ENCODE data around the gene PRR23C.
"Not testable (repeated sequence)": the region's sequence is repeated elsewhere in the genome, so short reads cannot be mapped to it uniquely, and the experiment has no call there.

Gene PRR23C

DNA sequence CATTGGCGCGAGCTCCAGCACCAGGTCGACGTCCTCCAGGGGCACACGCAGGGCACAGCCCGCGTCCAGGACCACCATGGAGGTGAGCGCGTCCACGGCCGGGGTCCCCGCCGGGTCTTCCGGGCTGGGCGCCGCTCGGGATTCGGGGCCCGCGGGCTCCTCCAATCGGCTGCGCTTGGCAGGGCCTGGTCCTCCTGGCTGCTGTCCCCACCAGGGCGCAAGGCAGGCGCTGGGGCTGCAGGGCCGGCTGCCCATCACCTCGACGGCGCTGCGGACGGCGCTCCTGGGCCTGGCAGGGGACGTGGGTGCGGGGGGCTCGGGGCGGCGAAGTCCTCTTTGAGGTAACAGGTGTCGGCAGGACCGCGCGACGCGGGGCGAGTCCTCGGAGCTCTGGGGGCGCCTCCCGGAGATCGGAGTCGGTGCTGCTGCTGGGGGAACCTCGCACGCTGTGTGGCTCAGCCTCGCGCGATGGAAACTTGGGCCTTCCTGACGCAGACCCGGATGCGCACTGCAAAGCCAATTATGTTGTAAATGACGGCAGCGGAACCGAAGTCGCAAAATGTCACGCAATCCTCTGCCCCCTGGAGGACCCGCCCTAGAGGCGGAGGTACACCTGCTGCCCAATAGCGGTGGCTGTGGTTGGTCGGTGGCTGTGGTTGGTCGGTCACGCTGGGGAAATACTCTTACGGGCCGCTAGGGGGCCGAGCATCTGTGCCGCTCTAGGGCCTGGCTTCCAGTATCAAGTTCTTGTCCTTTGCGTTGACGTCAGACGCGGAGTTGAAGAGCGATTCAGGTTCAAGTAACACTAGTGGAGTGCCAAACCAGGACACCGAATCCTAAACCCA is at the start of gene PRR23C:
PRR23C (minus strand) TSS at position 527 of the 845 bp plus-strand sequence; CDS start at position 255, 272 bp downstream.
- DNase-seq = no peak

DNA sequence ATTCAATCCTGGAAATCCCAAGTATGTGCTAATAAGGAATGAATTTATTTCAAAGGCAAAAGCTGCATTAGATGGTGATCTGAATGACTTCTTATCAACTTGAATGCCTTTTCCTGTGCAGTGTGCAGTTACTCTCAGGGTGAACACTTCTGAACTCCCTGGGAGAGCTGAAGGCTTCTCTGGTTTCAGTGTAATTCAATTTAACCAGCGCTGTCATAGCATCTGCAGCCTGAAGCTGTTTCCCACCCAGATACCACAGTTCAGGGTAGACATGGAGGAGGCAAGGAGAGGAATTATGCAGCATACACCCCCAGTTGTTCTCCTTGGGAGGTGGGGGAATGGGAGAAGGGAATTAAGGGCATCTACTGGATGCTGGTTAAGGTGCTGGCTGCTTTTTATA is 49.1 kb upstream of the PRR23C start:
- DNase-seq = no peak

DNA sequence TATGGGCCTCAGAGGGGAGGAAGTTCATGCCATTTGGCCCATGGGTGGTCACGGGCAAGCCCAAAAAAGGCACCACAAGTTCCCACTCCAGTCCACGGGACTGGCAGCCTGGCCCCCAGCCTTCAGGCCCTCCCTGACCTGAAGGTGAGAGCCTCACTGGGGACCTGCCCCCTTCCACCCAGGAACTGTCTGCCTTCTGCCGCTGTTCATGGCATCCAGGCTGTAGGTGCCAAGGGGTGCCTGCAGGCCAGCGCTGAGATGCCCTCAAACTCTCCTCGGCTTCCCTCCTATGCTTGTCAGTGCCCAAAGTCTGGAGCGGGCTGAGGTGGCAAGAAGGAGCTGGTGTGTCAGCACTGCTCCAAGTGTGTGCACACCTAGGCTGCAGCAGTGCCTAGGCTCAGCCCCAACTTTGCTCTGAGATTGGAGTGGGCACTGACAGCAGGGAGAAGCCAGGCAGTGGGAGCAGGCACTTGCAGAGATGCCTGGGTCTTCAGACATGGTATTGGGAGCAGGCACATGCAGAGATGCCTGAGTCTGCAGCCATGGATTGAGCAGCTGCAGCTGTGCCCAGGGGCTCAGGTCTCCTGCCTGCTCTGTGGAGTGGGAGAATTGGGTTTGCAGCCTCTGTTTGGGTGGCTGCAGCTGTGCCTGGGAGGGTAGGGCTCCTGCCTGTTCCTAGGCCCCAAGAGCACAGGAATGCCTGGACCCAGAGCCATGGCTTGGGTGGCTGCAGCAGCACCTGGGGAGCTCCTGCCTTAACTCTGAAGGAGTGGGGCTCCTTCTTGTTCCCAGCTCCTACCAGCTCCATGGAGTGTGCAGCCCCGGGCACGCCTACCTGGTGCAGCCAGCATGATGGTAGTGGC is 44.0 kb upstream of the PRR23C start:
- no peak for DNase-seq

DNA sequence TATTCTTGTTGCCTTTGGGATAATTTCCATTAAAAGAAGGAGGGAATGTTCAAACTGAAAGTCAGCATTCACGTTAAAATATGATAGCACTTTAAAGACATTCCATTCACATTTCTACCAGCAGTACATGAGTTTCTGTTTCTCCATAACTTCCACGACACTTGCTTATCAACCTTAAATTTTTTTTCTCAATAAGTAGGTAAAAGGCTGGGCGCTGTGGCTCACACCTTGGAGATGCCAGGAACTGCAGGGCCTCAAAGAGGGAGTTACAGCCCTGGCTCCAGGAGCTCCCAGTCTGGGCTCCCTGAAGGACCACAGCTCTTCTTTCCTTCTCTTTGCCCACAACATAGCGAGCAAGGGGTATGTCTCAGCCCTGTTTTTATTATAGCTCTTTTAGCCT is 42.9 kb upstream of the PRR23C start:
- no peak for DNase-seq

DNA sequence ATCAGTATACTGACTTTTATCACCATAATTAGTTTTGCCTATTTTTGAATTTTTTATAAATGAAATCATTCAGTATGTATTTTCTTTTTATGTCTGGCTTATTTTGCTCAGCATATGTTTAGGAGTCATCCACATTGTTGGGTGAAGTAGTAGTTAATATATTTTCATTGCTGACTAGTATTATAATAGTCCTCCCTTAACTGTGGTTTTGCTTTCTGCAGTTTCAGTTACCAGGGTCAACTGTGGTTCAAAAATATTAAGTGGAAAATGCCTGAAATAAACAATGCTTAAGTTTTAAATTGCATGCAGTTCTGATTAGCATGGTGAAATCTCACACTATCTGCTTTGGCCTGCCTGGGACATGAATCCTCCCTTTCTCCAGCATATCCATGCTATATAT is 39.5 kb upstream of the PRR23C start:
- no peak for DNase-seq

DNA sequence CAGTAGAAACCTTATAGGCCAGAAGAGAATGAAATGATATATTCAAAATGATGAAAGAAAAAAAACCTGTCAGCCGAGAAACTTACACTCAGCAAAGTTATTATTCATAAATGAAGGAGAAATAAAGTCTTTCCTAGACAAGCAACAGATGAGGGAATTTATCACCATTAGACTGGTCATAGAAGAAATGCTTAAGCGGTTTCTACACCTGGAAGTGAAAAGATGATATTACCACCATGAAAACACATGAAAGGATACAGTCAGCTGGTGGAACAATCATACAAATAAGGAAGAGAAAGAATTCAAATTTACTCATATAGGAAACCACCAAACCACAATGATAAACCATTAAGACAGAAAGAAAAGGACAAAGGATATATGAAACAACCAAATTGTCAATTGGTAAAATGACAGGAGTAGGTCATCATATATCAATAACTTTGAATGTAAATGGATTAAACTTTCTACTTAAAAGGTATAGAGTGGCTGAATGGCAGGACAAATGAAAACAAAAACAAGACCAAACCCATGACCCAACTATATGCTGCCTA is 29.9 kb upstream of the PRR23C start:
- no peak for DNase-seq

DNA sequence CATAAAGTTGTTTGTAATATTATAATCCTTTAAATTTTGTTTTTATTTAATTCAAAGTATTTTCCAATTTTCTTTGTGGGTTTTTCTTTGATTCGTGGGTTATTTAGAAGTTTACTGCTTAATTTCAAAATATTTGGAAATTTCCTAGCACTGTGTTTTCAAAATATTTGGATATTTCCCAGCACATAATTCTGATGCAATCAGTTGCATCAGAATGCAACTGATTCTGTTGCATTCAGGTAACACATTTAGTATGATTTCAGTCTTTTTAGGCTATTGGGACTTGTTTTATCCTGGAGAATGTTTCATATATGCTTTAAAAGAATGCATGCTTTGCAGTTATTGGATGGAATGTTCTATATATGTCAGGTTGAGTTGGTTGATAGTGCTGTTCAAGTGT is 18.2 kb upstream of the PRR23C start:
- DNase-seq = no peak

DNA sequence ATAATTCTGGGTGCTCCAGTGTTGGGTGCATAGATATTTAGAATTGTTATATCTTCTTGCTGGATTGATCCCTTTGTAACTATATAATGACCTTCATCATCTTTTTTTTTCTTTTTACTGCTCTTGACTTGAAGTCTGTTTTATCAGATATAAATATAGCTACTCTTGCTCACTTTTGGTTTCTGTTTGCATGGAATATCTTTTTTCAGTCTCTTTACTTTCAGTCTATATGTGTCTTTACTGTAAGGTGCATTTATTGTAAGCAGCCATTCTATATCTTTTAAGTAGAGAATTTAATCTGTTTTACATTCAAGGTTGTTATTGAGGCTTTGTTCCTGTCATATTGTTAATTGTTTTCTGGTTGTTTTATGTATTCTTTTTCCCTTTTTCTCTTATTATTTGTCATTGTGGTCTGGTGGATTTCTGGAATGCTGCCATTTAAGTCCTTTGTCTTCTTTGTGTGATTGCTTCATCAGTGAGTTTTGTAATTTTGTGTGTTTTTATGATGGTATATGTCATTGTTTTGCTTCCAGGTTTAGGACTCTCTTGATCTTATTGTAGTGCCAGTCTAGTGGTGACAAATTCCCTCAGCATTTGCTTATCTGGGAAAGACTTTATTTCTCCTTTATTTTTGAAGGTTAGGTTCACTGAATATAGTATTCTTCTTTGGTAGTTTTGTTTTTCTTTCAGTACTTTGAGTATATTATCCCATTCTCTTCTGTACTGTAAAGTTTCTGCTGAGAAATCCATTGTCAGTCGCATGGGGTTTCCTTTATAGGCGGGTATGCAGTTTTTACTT is 8.3 kb upstream of the PRR23C start:
- no peak for DNase-seq

DNA sequence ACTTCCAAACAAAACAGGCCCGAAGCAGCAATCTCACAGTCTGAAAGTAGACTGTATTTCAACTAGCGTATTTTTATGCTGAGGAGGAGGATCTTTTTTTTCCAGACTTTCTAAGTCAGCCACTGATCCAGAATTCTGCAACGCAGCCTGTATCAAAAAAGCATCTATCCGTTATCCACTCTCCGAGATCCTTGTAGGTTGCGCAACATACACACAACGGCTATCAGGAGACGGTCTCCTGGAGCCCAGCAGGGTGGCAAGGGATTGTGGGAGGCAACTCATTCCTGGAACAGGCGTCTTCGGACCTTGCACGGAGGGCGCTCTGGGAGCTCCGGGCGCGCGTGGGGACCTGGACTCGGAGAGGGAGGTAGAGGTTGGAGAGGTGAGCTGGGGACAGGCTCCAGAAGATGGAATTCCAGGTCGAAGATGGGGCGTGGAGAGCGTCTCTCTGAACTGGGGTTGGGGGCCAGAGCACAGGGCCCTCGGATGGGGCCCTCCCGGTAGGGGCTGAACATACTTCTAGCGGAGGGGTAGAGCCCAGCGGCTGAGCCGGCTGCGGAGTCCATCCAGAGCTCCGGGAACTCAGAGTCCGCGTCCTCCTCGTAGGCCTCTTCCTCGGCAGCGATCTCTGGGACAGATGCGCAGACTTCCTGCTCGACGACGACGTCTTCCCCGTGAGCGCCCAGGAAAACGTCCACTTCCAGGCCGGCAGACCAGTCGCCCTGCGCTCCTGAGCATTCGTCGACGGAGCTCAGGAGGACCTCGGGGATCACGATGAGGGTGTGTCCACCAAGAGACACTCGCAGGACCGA is 932 bp downstream of the PRR23C start:
- no peak for DNase-seq

DNA sequence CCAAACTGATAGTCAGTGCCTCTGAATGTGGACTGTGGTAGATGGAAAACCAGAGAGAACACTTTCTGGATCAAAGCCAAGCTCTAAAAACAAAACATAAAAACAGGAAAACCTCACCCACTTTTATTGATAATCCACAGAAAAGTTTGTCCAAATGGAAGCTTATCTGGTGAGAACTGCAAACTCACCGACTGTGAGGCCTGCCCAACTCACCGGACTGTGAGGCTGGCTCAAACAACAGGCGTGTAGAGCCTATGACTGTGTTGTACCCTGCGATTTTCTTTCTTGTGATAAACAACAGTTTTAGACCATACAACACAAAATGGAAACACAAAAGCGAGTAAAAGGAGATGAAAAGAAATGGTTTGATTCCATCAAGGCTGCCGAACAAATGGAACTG is 7.2 kb downstream of the PRR23C start:
- no peak for DNase-seq

DNA sequence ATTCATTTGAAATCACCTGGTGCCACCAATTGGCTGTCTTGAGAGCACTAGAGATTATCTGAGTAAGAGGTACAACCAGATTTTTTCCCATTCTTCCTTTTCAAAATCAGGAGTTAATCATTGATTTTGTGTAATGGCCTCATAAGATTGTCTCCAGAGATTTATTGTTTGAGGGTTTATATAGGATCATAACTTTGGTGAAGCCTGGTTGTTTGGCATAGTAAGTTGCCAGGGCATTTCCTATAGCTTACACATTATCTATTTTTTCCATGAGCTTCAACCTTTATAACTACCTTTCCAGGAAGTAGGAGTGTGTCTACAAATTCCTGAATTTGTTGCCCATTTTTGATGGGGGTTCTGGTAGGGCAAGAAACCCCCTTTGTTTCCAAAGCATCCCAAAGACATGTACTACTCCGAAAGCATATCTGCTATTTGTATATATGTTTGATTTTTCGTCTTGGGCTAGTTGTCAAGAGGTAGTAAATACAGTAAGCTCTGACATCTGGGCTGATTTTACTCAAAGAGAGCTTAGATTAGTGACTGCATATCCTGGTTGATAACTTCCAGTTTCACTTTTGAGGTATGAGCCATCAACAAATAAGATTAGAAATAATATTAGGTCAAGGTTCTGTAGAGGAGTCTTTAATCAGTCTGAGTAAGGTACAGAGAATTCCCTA is 12.2 kb downstream of the PRR23C start:
- no peak for DNase-seq

DNA sequence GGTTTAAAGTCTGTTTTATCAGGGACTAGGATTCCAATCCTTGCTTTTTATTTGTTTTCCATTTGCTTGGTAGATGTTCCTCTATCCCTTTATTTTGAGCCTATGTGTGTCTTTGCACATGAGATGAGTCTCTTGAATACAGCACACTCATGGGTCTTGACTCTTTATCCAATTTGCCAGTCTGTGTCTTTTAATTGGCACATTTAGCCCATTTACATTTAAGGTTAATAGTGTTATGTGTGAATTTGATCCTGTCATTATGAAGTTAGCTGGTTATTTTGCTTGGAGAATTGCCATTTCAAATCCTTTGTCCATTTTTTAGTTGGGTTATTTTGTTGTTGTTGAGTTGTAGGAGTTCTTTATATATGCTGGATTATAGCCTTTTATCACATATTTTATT is 14.1 kb downstream of the PRR23C start:
- DNase-seq = not testable (repeated sequence)

DNA sequence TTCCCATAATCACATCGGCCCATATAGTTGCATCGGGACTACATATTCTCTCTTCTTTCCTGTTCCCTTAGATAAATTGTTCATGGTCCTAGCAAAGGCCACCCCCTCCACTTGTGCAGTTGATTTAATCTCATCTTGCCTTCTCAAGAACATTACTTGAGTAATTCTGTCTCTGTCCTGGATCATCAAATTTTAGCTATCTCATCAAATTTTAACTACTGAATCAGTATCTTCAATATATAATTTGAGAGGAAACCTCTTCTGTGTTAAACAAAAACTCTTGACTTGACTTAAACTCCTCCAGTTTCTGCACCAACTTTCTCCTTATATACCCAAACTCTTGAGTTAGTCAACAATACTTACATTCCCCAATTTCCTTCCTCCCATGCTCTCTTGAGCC is 19.7 kb downstream of the PRR23C start:
- DNase-seq = no peak

DNA sequence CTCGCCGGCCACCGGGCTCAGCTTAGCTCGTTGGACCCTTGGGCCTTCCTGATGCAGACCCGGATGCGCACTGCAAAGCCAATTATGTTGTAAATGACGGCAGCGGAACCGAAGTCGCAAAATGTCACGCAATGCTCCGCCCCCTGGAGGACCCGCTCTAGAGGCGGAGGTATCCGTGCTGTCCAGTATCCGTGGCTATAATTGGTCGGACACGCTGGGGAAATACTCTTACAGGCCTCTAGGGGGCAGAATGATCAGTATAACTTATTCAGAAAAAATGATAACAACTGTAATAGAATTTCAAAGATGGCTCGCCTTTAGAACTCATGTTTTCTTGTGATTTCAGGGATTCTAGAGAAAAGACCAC is 23.8 kb downstream of the PRR23C start, which contains the start of gene PRR23B:
PRR23B (minus strand) TSS at position 59 of the 367 bp plus-strand sequence. CDS start 265 bp downstream, outside the sequence.
- peak; percentile 12 for DNase-seq

DNA sequence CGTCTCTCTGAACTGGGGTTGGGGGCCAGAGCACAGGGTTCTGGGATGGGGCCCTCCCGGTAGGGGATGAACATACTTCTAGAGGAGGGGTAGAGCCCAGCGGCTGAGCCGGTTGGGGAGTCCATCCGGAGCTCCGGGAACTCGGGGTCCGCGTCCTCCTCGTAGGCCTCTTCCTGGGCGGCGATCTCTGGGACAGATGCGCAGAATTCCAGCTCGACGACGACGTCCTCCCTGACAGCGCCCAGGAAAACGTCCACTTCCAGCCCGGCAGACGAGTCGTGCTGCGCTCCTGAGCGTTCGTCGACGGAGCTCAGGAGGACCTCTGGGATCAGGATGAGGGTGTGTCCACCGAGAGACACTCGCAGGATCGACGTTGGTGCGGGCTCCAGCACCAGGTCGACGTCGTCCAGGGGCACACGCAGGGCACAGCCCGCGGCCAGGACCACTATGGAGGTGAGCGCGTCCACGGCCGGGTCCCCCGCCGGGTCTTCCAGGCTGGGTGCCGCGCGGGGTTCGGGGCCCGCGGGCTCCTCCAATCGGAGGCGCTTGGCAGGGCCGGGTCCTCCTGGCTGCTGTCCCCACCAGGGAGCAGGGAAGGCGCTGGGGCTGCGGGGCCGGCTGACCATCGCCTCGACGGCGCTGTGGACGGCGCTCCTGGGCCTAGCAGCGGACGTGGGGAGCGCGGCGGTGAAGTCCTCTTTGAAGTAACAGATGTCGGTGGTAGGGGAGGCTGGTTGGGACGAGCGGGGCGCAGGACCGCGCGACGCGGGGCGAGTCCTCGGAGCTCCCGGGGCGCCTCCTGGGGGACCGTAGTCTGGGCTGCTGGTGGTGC is 24.4 kb downstream of the PRR23C start:
- DNase-seq = no peak

DNA sequence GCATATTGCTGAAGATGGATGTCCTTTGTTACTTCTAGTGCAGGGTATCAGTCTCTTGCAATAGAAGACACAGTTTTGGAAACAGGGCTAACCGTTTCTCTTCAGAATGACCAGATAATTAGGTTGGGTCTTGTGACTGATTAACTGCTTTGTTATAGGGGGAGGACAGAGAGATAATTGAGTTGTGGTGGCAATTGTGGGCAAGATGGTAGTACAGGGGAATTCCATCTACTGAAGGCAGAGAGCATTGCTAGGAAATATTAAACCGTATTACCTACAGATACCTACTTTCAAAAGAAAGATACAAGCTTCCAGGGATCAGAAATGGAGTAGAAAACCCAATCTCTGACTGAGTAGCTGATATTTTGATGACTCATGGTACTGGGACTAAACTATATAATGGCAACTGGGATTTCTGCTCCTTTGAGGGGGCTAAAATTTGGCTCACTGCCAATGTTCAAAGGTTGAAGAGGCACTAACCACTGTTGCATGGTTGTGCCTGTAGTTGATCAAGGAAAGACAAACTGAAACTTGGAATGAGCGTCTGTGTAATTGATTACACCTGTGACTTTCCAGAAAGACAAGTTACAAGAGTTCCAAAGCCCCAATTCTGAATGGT is 28.2 kb downstream of the PRR23C start:
- no peak for DNase-seq

DNA sequence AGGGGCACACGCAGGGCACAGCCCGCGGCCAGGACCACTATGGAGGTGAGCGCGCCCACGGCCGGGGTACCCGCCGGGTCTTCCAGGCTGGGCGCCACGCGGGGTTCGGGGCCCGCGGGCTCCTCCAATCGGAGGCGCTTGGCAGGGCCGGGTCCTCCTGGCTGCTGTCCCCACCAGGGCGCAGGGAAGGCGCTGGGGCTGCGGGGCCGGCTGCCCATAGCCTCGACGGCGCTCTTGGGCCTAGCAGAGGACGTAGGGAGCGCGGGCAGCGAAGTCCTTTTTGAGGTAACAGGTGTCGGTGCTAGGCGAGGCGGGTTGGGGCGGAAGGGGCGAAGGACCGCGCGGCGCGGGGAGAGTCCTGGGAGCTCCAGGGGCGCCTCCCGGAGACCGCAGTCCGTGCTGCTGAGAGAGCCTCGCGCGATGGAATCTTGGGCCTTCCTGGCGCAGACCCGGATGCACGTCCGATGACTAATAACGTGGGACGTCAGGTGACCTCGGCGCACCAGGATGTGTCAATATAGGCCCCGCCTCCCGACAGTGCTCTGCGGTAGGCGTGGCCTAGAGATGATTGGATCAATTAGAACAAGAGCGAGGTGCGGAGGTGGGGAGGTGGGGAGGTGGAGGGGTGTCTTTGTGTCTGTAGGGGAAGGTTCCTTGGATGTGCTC is 38.5 kb downstream of the PRR23C start, which contains the start of gene PRR23A:
PRR23A (minus strand) TSS at position 218 of the 666 bp plus-strand sequence; CDS start at position 218, 0 bp downstream.
- no peak for DNase-seq

DNA sequence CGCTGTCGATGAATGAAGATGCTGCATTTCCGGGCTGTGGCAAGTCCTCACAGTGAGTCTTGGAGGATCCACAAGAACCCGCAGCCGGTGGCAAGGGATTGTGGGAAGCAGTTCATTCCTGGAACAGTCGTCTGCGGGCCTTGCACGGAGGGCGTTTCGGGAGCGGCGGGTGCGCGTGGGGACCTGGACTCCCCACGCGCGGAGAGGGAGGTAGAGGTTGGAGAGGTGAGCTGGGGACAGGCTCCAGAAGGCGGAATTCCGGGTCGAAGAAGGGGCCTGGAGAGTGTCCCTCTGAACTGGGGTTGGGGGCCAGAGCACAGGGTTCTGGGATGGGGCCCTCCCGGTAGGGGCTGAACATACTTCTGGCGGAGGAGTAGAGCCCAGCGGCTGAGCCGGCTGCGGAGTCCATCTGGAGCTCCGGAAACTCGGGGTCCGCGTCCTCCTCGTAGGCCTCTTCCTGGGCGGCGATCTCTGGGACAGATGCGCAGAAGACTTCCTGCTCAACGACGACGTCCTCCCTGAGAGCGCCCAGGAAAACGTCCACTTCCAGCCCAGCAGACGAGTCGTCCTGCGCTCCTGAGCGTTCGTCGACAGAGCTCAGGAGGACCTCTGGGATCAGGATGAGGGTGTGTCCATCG is 39.2 kb downstream of the PRR23C start:
- DNase-seq = no peak

DNA sequence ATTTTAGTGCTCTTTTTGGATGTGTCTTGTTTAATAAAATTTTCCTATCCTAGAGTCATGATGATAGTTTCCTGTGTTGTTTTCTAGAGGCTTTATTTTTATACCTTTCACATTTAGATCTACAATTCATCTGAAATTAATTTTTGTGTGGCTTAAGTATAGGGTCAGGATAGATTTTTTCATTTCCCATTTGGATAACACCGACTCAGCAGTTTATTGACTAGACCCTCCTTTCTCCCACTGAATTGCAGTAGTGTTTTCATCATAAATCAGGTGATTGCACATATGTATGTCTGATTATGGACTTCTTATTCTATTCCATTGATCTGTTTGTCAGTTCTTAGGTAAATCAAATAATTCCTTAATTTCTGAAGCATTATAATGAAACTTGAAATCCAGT is 49.0 kb downstream of the PRR23C start:
- DNase-seq = no peak

Data from hematopoietic multipotent progenitor cell treated with erythropoietin and hydrocortisone succinate and interleukin-3 and kit ligand, for 8 days (in vitro differentiated cells).